NCI-H2196 (cell line): Measurements from ENCODE around the gene STYXL2.

ENCODE experiments used
- DNase-seq: peaks from one replicate; lab custom pipeline; 2025; ENCODE audit not compliant: unreplicated experiment; lab: John Stamatoyannopoulos, UW

STYXL2 gene

GRCh38 chr1:167130829-167131510, 37.1 kb downstream of the STYXL2 start:
- DNase-seq, result no peak

GRCh38 chr1:167132301-167133010, 38.6 kb downstream of the STYXL2 start:
- DNase-seq, result no peak

GRCh38 chr1:167135281-167135840, 41.5 kb downstream of the STYXL2 start:
- no peak for DNase-seq

GRCh38 chr1:167136191-167136614, 42.3 kb downstream of the STYXL2 start:
- DNase-seq, result no peak

GRCh38 chr1:167136806-167137205, 42.9 kb downstream of the STYXL2 start:
- DNase-seq, result no peak

- DNase-seq, result no peak
Observed at GRCh38 chr1:167137332-167137781, 43.5 kb downstream of the STYXL2 start.

- DNase-seq, result no peak
Observed at GRCh38 chr1:167137793-167138510, 44.1 kb downstream of the STYXL2 start.

GRCh38 chr1:167138703-167139102, 44.8 kb downstream of the STYXL2 start:
- DNase-seq, result no peak

GRCh38 chr1:167141963-167142362, 48.1 kb downstream of the STYXL2 start:
- no peak for DNase-seq
